Gastrocnemius medialis (tissue), 4 donors: ENCODE measurements around the gene MAS1. TPM values are rescaled to one million over a fixed set of nuclear protein-coding genes. Genes with fewer than 3 reads are reported as not detected.

ENCODE experiments used
- ATAC-seq, 2 donors: fragments of 150-250 bp; one replicate each; pipeline ENCODE4 v1.9.1; 2016
- DNase-seq, 2 donors: peaks; one replicate each; pipeline ENCODE4 v3.0.0-alpha.2; 2019
- H3K27ac ChIP-seq, 4 donors: fragments of 200-600 bp; sonication (generic); 1 replicate in 1 of 4; 2 replicates in 3 of 4; pipeline ENCODE4 v1.5.1; 2016 to 2018; ENCODE audit warnings: mild to moderate bottlenecking in 2 of 4, moderate library complexity in 1 of 4
- H3K27me3 ChIP-seq, 3 donors: fragments of 200-600 bp; sonication (generic) in 2 of 3; 1 replicate in 1 of 3; 2 replicates in 2 of 3; pipeline versions ENCODE4 v1.5.1 to v1.6.0; 2016 to 2019; ENCODE audit warnings: mild to moderate bottlenecking in 1 of 3, moderate library complexity in 1 of 3
- H3K36me3 ChIP-seq, 2 donors: fragments of 200-600 bp; sonication (generic) in 1 of 2; one replicate each; pipeline ENCODE4 v1.5.1; 2017 to 2018
- H3K4me1 ChIP-seq, 2 donors: fragments of 200-600 bp; sonication (generic) in 1 of 2; one replicate each; pipeline ENCODE4 v1.5.1; 2016 to 2017; ENCODE audit warnings: mild to moderate bottlenecking in 2 of 2
- H3K4me3 ChIP-seq, 4 donors: fragments of 200-600 bp; sonication (generic) in 3 of 4; 1 replicate in 1 of 4; 2 replicates in 3 of 4; pipeline ENCODE4 v1.5.1; 2016 to 2019; ENCODE audit warnings: mild to moderate bottlenecking in 2 of 4
- H3K9me3 ChIP-seq, 3 donors: fragments of 200-600 bp; sonication (generic) in 2 of 3; 1 replicate in 1 of 3; 2 replicates in 2 of 3; pipeline ENCODE4 v1.5.1; 2016 to 2019
- POLR2A ChIP-seq, 2 donors: fragments of 450-650 bp; IDR thresholded peaks; one replicate each; pipeline ENCODE4 v1.6.1; 2017; ENCODE audit warnings: antibody characterized with exemption in 2 of 2, mild to moderate bottlenecking in 2 of 2, moderate library complexity in 2 of 2
- in situ Hi-C, 4 donors: fragments of 200-750 bp; cut with MboI; loops; one replicate each; pipeline versions ENCODE4 v1.15.0 to v1.8.0; 2017; ENCODE audit warnings: low sequenced_read_pairs in 4 of 4
- intact Hi-C: fragments of 100-400 bp; cut with DNase I; formaldehyde crosslinking; loops from one replicate; pipeline ENCODE4 v1.15.1; 2023; ENCODE audit warnings: low total_unique reads
- total RNA-seq, 4 donors: library from RNA; depleted of rRNA; stranded (reverse); fragments of >200 nt; gene quantifications; one replicate each; pipeline versions ENCODE4 v1.1.0 to v1.2.3, GENCODE V29; 2016
- TF ChIP-seq, protein P1 (sequence below), 5 experiments: fragments of 450-650 bp in 3 of 5; fragments of 200-600 bp in 2 of 5; sonication (generic) in 2 of 5; IDR thresholded peaks in 4 of 5; conservative IDR thresholded peaks in 1 of 5; 1 replicate in 4 of 5; 2 replicates in 1 of 5; pipeline ENCODE4 v1.5.1; 2016 to 2019; ENCODE audit warnings: antibody characterized with exemption in 5 of 5, mild to moderate bottlenecking in 3 of 5, moderate library complexity in 3 of 5

The MAS1 gene
- total RNA-seq, 4 donors from 2014 or later, result not detected

- DNase-seq (no peak), ATAC-seq (no peak)
- H3K9me3 ChIP-seq, result no peaks in the 10 kb centered on the region
- intact Hi-C loops, result no loop called here
- TF ChIP-seq, protein P1, sequence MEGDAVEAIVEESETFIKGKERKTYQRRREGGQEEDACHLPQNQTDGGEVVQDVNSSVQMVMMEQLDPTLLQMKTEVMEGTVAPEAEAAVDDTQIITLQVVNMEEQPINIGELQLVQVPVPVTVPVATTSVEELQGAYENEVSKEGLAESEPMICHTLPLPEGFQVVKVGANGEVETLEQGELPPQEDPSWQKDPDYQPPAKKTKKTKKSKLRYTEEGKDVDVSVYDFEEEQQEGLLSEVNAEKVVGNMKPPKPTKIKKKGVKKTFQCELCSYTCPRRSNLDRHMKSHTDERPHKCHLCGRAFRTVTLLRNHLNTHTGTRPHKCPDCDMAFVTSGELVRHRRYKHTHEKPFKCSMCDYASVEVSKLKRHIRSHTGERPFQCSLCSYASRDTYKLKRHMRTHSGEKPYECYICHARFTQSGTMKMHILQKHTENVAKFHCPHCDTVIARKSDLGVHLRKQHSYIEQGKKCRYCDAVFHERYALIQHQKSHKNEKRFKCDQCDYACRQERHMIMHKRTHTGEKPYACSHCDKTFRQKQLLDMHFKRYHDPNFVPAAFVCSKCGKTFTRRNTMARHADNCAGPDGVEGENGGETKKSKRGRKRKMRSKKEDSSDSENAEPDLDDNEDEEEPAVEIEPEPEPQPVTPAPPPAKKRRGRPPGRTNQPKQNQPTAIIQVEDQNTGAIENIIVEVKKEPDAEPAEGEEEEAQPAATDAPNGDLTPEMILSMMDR (IDR thresholded peaks at IDR 0.05 in 4 of 5, conservative IDR thresholded peaks at IDR 0.05 in 1 of 5), result no peak
- TF ChIP-seq POLR2A (IDR thresholded peaks at IDR 0.05), result no peak
- H3K27me3 ChIP-seq, result no peaks in the 10 kb centered on the region
- in situ Hi-C loops, result loop anchor here in 3 of 4 donors (25.0 kb wide), 3 partner anchors 184 to 609 kb away; no protein-coding TSS in a partner anchor
- no peak overlapping the region for H3K4me3 ChIP-seq
- H3K27ac ChIP-seq, result no peak overlapping the region
- no peaks in the 10 kb centered on the region for H3K4me1 ChIP-seq
- H3K36me3 ChIP-seq, result no peaks in the 10 kb centered on the region
Observed at GRCh38 chr6:159852877-159853276, 37.9 kb upstream of the MAS1 start.

GRCh38 chr6:159853754-159854153 lies 37.0 kb upstream of the MAS1 start:
- intact Hi-C loops (no loop called here), in situ Hi-C loops (loop anchor here in 3 of 4 donors (25.0 kb wide), 3 partner anchors 184 to 609 kb away; no protein-coding TSS in a partner anchor)
- no peaks in the 10 kb centered on the region for H3K36me3 ChIP-seq
- DNase-seq (no peak), ATAC-seq (no peak)
- no peaks in the 10 kb centered on the region for H3K9me3 ChIP-seq
- H3K4me1 ChIP-seq, result no peaks in the 10 kb centered on the region
- H3K4me3 ChIP-seq, result no peak overlapping the region
- no peaks in the 10 kb centered on the region for H3K27me3 ChIP-seq
- TF ChIP-seq POLR2A (IDR thresholded peaks at IDR 0.05), result no peak
- TF ChIP-seq, protein P1 (IDR thresholded peaks at IDR 0.05 in 4 of 5, conservative IDR thresholded peaks at IDR 0.05 in 1 of 5), result no peak
- no peak overlapping the region for H3K27ac ChIP-seq

DNA sequence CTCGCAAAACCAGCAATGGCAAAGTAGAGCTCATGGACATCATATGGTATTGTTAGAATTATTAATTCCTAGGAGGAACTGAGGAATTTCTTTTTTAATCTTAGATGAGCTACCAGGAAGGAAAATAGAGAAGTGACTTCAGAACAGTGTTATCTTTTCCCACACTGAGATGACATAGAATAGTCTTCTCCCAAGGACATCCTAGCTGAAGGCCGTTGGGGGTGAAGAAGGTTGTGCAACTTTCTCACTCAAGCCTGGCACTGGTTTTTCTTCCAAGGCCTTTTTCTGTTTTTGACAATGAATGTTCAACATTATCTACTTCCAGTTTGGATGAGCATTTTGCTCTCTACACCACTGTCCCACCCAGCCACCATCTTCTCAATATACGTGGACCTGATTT lies 35.8 kb upstream of the MAS1 start:
- no peak overlapping the region for H3K27ac ChIP-seq
- H3K9me3 ChIP-seq, result no peaks in the 10 kb centered on the region
- H3K4me3 ChIP-seq, result no peak overlapping the region
- H3K36me3 ChIP-seq, result no peaks in the 10 kb centered on the region
- intact Hi-C loops, result no loop called here
- no peak for TF ChIP-seq POLR2A (IDR thresholded peaks at IDR 0.05)
- TF ChIP-seq, protein P1 (IDR thresholded peaks at IDR 0.05 in 4 of 5, conservative IDR thresholded peaks at IDR 0.05 in 1 of 5), result no peak
- in situ Hi-C loops, result loop anchor here in 3 of 4 donors (25.0 kb wide), 3 partner anchors 182 to 607 kb away; no protein-coding TSS in a partner anchor
- no peaks in the 10 kb centered on the region for H3K4me1 ChIP-seq
- no peak for DNase-seq
- ATAC-seq, result no peak
- no peaks in the 10 kb centered on the region for H3K27me3 ChIP-seq

- in situ Hi-C loops, result loop anchor here in 3 of 4 donors (25.0 kb wide), 3 partner anchors 179 to 604 kb away; no protein-coding TSS in a partner anchor
Observed at GRCh38 chr6:159858259-159858658, 32.5 kb upstream of the MAS1 start.

More at GRCh38 chr6:159858259-159858658, 32.5 kb upstream of the MAS1 start:
- H3K4me1 ChIP-seq, result no peaks in the 10 kb centered on the region
- no peaks in the 10 kb centered on the region for H3K27me3 ChIP-seq
- H3K36me3 ChIP-seq, result no peaks in the 10 kb centered on the region
- TF ChIP-seq POLR2A (IDR thresholded peaks at IDR 0.05), result no peak
- TF ChIP-seq, protein P1 (IDR thresholded peaks at IDR 0.05 in 4 of 5, conservative IDR thresholded peaks at IDR 0.05 in 1 of 5), result no peak
- H3K9me3 ChIP-seq, result no peaks in the 10 kb centered on the region
- DNase-seq (no peak), ATAC-seq (no peak)
- no peak overlapping the region for H3K27ac ChIP-seq
- H3K4me3 ChIP-seq, result no peak overlapping the region
- intact Hi-C loops, result no loop called here
